Measurements from ENCODE around the gene CYP1B1. TPM values are rescaled to one million over a fixed set of nuclear protein-coding genes. Genes with fewer than 3 reads are reported as not detected.

Gene CYP1B1
- total RNA-seq, 2 donors from 2014 or later = 4.8 to 6.3 TPM

- H3K27me3 Mint-ChIP-seq (ENCODE audit: insufficient read depth) = peaks cover 6% of the 10 kb centered on the region
These were observed 19.7 kb downstream of the CYP1B1 start for GRCh38 chr2:38056216-38056615.

GRCh38 chr2:38045811-38046210 lies 30.1 kb downstream of the CYP1B1 start:
- Mint-ChIP-seq H3K36me3 (ENCODE audit: low read depth) (no peaks in the 10 kb centered on the region), H3K4me1 (peaks cover 5% of the 10 kb centered on the region), H3K27me3 (ENCODE audit: insufficient read depth) (peaks cover 2% of the 10 kb centered on the region), H3K4me3 (no peak overlapping the region), H3K9me3 (no peaks in the 10 kb centered on the region), H3K27ac (no peak overlapping the region)
- H3K27ac ChIP-seq (ENCODE audit: low read depth, low read length) = no peak overlapping the region
- no peak for TF ChIP-seq CTCF (conservative IDR thresholded peaks at IDR 0.05)
- no peak overlapping the region for H3K9ac ChIP-seq (ENCODE audit: extremely low read depth, low read length, poor library complexity, severe bottlenecking)
- H3K9me3 ChIP-seq (ENCODE audit: control insufficient read depth, low read length) = no peaks in the 10 kb centered on the region
- 96% methylated on average over 4 of the region's 4 CpGs for WGBS, 2 experiments (ENCODE audit: insufficient coverage in 1 of 2, insufficient read length in 1 of 2)
- H3K4me1 ChIP-seq (ENCODE audit: control insufficient read depth, insufficient read depth, low read length) = no peaks in the 10 kb centered on the region
- no peaks in the 10 kb centered on the region for H3K36me3 ChIP-seq (ENCODE audit: control insufficient read depth, insufficient read depth, low read length)
- H3K27me3 ChIP-seq (ENCODE audit: control insufficient read depth, insufficient read depth, low read length, poor library complexity, severe bottlenecking) = no peaks in the 10 kb centered on the region
- no peak for DNase-seq
- no peak overlapping the region for H3K4me3 ChIP-seq (ENCODE audit: low read length)

More at GRCh38 chr2:38056216-38056615, 19.7 kb downstream of the CYP1B1 start:
- H3K4me3 ChIP-seq (ENCODE audit: low read length) = no peak overlapping the region
- H3K4me3 Mint-ChIP-seq = no peak overlapping the region
- no peak overlapping the region for H3K27ac Mint-ChIP-seq
- H3K27ac ChIP-seq (ENCODE audit: low read depth, low read length) = no peak overlapping the region
- no peaks in the 10 kb centered on the region for H3K4me1 ChIP-seq (ENCODE audit: control insufficient read depth, insufficient read depth, low read length)
- no peak overlapping the region for H3K9ac ChIP-seq (ENCODE audit: extremely low read depth, low read length, poor library complexity, severe bottlenecking)
- no peaks in the 10 kb centered on the region for H3K36me3 Mint-ChIP-seq (ENCODE audit: low read depth)
- WGBS, 2 experiments (ENCODE audit: insufficient coverage in 1 of 2, insufficient read length in 1 of 2) = 95 to 100% methylated on average over 1 to 3 of the region's 3 CpGs
- no peak for DNase-seq
- TF ChIP-seq CTCF (conservative IDR thresholded peaks at IDR 0.05) = no peak
- H3K36me3 ChIP-seq (ENCODE audit: control insufficient read depth, insufficient read depth, low read length) = no peaks in the 10 kb centered on the region
- no peaks in the 10 kb centered on the region for H3K27me3 ChIP-seq (ENCODE audit: control insufficient read depth, insufficient read depth, low read length, poor library complexity, severe bottlenecking)
- no peaks in the 10 kb centered on the region for H3K9me3 ChIP-seq (ENCODE audit: control insufficient read depth, low read length)
- H3K4me1 Mint-ChIP-seq = no peaks in the 10 kb centered on the region
- H3K9me3 Mint-ChIP-seq = no peaks in the 10 kb centered on the region

GRCh38 chr2:38039121-38039910 lies 36.6 kb downstream of the CYP1B1 start:
- Mint-ChIP-seq H3K27ac (no peak overlapping the region), H3K27me3 (ENCODE audit: insufficient read depth) (peaks cover 38% of the 10 kb centered on the region), H3K4me1 (peaks cover 8% of the 10 kb centered on the region), H3K9me3 (no peaks in the 10 kb centered on the region), H3K4me3 (no peak overlapping the region), H3K36me3 (ENCODE audit: low read depth) (no peaks in the 10 kb centered on the region)
- no peaks in the 10 kb centered on the region for H3K9me3 ChIP-seq (ENCODE audit: control insufficient read depth, low read length)
- no peak overlapping the region for H3K4me3 ChIP-seq (ENCODE audit: low read length)
- H3K36me3 ChIP-seq (ENCODE audit: control insufficient read depth, insufficient read depth, low read length) = no peaks in the 10 kb centered on the region
- no peak overlapping the region for H3K27ac ChIP-seq (ENCODE audit: low read depth, low read length)
- no peak for DNase-seq
- no peaks in the 10 kb centered on the region for H3K27me3 ChIP-seq (ENCODE audit: control insufficient read depth, insufficient read depth, low read length, poor library complexity, severe bottlenecking)
- no peak overlapping the region for H3K9ac ChIP-seq (ENCODE audit: extremely low read depth, low read length, poor library complexity, severe bottlenecking)
- WGBS, 2 experiments (ENCODE audit: insufficient coverage in 1 of 2, insufficient read length in 1 of 2) = 86 to 94% methylated on average over 9 of the region's 9 CpGs
- H3K4me1 ChIP-seq (ENCODE audit: control insufficient read depth, insufficient read depth, low read length) = no peaks in the 10 kb centered on the region
- TF ChIP-seq CTCF (conservative IDR thresholded peaks at IDR 0.05) = no peak

Measured in endodermal cell (in vitro differentiated cells).